GM13976 (cell line): ENCODE measurements around the gene OOEP.

Experiments used
- DNase-seq: peaks from one replicate; pipeline ENCODE4 v3.0.0; 2012; ENCODE audit warnings: low spot score
- in situ Hi-C: fragments of 300-500 bp; cut with MboI; formaldehyde crosslinking; loops from one replicate; pipeline ENCODE4 v1.12.0; 2022; ENCODE audit warnings: low sequenced_read_pairs, mixed read lengths, inconsistent platforms; ENCODE audit not compliant: unreplicated experiment
- TF ChIP-seq, protein P1 (sequence below): IDR thresholded peaks from 2 replicates; pipeline ENCODE4 v1.5.1; 2012; ENCODE audit warnings: borderline replicate concordance, mild to moderate bottlenecking; ENCODE audit not compliant: insufficient read depth; ENCODE audit errors: extremely low read depth, missing control alignments, control extremely low read depth

OOEP gene

DNA sequence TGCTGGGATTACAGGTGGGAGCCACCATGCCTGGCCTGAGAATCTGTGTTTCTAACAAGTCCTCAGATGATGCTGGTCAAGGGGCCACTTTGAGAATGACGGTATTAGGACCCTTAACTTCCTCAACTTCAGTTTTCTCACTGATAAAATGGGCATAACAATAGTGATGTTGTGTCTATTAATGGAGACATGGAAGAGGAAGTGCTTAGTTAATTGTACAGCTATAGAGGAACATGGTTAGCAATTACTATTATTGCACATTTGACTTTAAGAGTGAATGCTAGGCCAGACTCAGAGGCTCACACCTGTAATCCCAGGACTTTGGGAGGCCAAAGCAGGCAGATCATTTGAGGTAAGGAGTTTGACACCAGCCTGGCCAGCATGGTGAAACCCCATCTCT lies 28.4 kb downstream of the OOEP start:
- TF ChIP-seq, protein P1, sequence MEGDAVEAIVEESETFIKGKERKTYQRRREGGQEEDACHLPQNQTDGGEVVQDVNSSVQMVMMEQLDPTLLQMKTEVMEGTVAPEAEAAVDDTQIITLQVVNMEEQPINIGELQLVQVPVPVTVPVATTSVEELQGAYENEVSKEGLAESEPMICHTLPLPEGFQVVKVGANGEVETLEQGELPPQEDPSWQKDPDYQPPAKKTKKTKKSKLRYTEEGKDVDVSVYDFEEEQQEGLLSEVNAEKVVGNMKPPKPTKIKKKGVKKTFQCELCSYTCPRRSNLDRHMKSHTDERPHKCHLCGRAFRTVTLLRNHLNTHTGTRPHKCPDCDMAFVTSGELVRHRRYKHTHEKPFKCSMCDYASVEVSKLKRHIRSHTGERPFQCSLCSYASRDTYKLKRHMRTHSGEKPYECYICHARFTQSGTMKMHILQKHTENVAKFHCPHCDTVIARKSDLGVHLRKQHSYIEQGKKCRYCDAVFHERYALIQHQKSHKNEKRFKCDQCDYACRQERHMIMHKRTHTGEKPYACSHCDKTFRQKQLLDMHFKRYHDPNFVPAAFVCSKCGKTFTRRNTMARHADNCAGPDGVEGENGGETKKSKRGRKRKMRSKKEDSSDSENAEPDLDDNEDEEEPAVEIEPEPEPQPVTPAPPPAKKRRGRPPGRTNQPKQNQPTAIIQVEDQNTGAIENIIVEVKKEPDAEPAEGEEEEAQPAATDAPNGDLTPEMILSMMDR, result no peak
- DNase-seq, result no peak
- in situ Hi-C loops, result loop anchor here (25.0 kb wide), 1 partner anchor 929 kb away; no protein-coding TSS in a partner anchor

DNA sequence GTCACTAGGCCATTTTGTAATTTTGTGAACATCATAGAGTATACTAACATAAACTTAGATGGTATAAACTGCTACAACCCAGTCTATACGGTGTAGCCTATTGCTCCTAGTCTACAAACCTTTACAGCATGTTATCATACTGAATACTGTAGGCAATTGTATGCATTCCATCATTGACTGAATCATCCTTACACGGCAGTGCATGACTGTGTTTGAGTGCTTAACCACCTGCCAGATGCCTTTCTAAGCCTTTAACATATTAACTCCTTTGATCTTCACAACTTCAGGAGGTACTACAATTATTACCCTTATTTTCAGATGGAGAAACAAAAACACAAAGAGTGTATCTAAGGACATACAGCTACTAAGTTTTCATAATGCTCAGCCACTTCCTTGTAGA lies 29.6 kb downstream of the OOEP start:
- in situ Hi-C loops, result loop anchor here (25.0 kb wide), 1 partner anchor 928 kb away; no protein-coding TSS in a partner anchor
- no peak for DNase-seq
- TF ChIP-seq, protein P1, result no peak

DNA sequence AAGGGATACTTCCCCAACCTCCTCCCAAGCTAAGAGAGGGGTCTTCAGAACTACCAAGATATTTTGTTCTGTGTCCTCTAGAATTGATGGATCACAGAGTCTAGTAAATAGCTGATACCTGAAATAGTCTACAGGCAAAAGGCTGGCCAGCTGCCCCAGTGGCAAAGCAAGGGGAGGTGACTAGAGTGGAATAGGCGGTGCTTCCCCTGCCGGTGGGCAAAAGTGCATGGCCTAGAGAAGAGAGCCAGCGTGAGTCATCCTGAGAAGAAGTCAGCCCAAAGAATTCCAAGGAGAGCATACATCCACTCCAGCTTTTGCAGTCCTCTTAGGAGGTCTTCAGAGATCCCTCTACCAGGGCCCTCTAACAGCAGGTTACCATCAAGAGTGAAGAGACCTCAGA lies 30.4 kb downstream of the OOEP start:
- no peak for DNase-seq
- TF ChIP-seq, protein P1, result no peak
- in situ Hi-C loops, result loop anchor here (25.0 kb wide), 1 partner anchor 927 kb away; no protein-coding TSS in a partner anchor

DNA sequence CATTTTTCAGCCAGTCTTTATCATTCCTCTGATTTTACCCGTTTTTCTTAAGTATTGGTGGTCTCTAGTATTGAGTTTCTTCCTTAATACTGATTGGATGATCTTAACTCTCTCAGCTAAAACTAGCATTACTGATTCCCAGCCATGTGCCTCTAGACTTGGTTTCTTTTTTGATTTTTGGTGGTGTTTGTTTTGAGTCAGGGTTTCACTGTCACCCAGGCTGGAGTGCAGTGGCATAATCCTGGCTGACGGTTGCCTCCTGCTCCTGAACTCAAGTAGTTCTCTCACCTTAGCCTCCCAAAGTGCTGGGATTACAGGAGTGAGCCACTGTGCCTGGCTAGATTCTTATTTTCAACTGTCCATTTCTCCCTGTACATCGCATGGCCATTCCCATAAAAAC lies 40.5 kb downstream of the OOEP start:
- TF ChIP-seq, protein P1, result no peak
- in situ Hi-C loops, result loop anchor here (25.0 kb wide), 1 partner anchor 917 kb away; no protein-coding TSS in a partner anchor
- DNase-seq, result no peak

DNA sequence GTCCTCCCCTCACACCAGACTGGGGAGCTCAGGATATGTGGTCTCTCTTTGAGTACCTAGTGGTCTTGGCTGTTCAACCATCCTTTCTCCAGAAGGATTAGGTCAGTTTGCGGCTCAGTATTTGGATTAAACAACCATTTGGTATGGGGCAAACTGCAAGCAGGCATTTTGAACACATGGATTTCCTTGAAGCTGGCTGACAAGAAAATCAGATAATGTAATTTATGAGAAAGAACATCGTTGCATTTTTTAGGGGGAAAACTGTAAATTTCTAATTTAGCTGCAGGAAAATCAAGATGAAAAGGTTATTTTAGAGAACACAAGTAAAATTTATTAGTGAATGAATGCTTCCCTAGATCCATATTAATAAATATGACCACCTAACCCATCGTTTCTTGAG lies 40.9 kb downstream of the OOEP start:
- DNase-seq, result no peak
- in situ Hi-C loops, result loop anchor here (25.0 kb wide), 1 partner anchor 916 kb away; no protein-coding TSS in a partner anchor
- TF ChIP-seq, protein P1, result no peak

DNA sequence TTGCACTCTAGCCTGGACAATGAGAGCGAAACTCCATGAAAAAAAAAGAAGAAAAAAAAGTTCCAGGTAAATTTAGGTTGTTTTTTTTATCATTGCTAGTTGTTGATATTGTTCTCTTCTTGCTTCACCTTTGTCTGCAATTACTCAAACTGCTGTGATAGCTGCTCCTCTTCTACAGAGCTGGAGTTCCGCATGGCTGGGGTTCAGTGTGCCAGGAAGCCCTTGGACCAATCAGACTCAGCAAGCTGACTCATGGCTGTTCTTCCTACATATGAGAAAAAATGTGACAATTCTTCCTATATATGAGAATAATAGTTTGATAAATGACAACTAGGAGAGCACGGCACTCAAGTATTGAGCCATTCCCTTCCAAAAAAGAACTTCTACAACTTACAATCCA lies 44.0 kb downstream of the OOEP start:
- in situ Hi-C loops, result loop anchor here (25.0 kb wide), 1 partner anchor 913 kb away; no protein-coding TSS in a partner anchor
- no peak for DNase-seq
- TF ChIP-seq, protein P1, result no peak
